Spleen (tissue), 11 donors: ENCODE measurements around the gene CAMTA1. TPM values are rescaled to one million over a fixed set of nuclear protein-coding genes. Genes with fewer than 3 reads are reported as not detected.

Experiments used
- DNase-seq: peaks from one replicate; pipeline ENCODE4 v3.0.0-alpha.2; 2020
- H3K27ac ChIP-seq, 8 donors: fragments of 200-600 bp; sonication (generic) in 7 of 8; 1 replicate in 4 of 8; 2 replicates in 4 of 8; pipeline versions ENCODE4 v1.5.0 to v1.8.0; 2016 to 2021; ENCODE audit warnings: inconsistent platforms in 4 of 8, mild to moderate bottlenecking in 4 of 8, moderate library complexity in 1 of 8
- H3K27me3 ChIP-seq, 7 donors: fragments of 200-600 bp; sonication (generic) in 6 of 7; replicated peaks in 1 of 7; 1 replicate in 4 of 7; 2 replicates in 3 of 7; pipeline versions ENCODE4 v1.5.0 to v1.8.0; 2016 to 2021; ENCODE audit warnings: inconsistent platforms in 3 of 7, mild to moderate bottlenecking in 1 of 7
- H3K36me3 ChIP-seq, 6 donors: fragments of 200-600 bp; sonication (generic) in 5 of 6; 1 replicate in 4 of 6; 2 replicates in 2 of 6; pipeline versions ENCODE4 v1.5.0 to v1.8.0; 2016 to 2021; ENCODE audit warnings: inconsistent platforms in 2 of 6
- H3K4me1 ChIP-seq, 6 donors: fragments of 200-600 bp; sonication (generic) in 5 of 6; 1 replicate in 3 of 6; 2 replicates in 3 of 6; pipeline versions ENCODE4 v1.5.0 to v1.8.0; 2016 to 2021; ENCODE audit warnings: inconsistent platforms in 3 of 6
- H3K4me3 ChIP-seq, 8 donors: fragments of 200-600 bp; sonication (generic) in 7 of 8; 1 replicate in 4 of 8; 2 replicates in 4 of 8; pipeline versions ENCODE4 v1.5.0 to v1.8.0; 2016 to 2021; ENCODE audit warnings: inconsistent platforms in 4 of 8, mild to moderate bottlenecking in 4 of 8, moderate library complexity in 2 of 8
- H3K9me3 ChIP-seq, 8 donors: fragments of 200-600 bp; sonication (generic) in 7 of 8; 1 replicate in 4 of 8; 2 replicates in 4 of 8; pipeline versions ENCODE4 v1.5.0 to v1.8.0; 2016 to 2021; ENCODE audit warnings: inconsistent platforms in 4 of 8
- POLR2A ChIP-seq, 3 donors: fragments of 450-650 bp; IDR thresholded peaks; one replicate each; pipeline ENCODE4 v1.5.1; 2017; ENCODE audit warnings: antibody characterized with exemption in 3 of 3, mild to moderate bottlenecking in 1 of 3
- POLR2AphosphoS5 ChIP-seq, 3 donors: sonication (generic); formaldehyde crosslinking; IDR thresholded peaks; one replicate each; pipeline ENCODE4 v1.5.1; 2017; ENCODE audit warnings: antibody characterized with exemption in 3 of 3
- WGBS, 5 donors: extraction: QIAGEN DNeasy Blood & Tissue Kit in 3 of 5; methylation state at CpG; one replicate each; pipeline versions ENCODE4 v1.1.5 to v1.1.7; 2013 to 2018; 5-methylcytosine and 5-hydroxymethylcytosine counted together
- intact Hi-C: fragments of 100-400 bp; cut with DNase I; formaldehyde crosslinking; loops from one replicate; pipeline ENCODE4 v1.15.0; 2023; ENCODE audit warnings: low total_unique reads
- polyA plus RNA-seq, 3 donors: library from polyadenylated mRNA; stranded (reverse); fragments of 200-250 nt; gene quantifications; one replicate each; pipeline ENCODE4 v1.2.1, GENCODE V29; 2013
- total RNA-seq, 7 donors: library from RNA; depleted of rRNA in 3 of 7; stranded (reverse); fragments of >200 nt in 3 of 7; fragmentation: NEBNext Ultra II Directional in 4 of 7; extraction: Animal tissue kit (Norgen Biotek cat#: 25700) in 4 of 7; gene quantifications; one replicate each; pipeline versions ENCODE4 v1.1.0 to v1.2.1, GENCODE V29; 2016 to 2021
- TF ChIP-seq, protein P1 (sequence below), 11 experiments: fragments of 200-600 bp in 7 of 11; fragments of 450-650 bp in 4 of 11; sonication (generic) in 4 of 11; IDR thresholded peaks in 8 of 11; conservative IDR thresholded peaks in 3 of 11; 1 replicate in 7 of 11; 2 replicates in 4 of 11; pipeline versions ENCODE4 v1.4.0 to v1.8.0; 2016 to 2021; ENCODE audit warnings: antibody characterized with exemption in 11 of 11, inconsistent platforms in 4 of 11, mild to moderate bottlenecking in 1 of 11
- donor health status: healthy with polysubstance abuse.
- donor health status: DM: no; HTN: no; CAD: no; lungs with moderate emphysema.
- donor health status: DM: no; HTN: no; CAD: no.
- donor health status: Bipolar disorder and iron deficiency.
- donor health status: healthy.
- donor health status: DM: no; HTN: no; CAD: no.
- donor health status: DM: yes; HTN: yes; CAD: no.

CAMTA1 gene
- total and polyA plus RNA-seq, 10 donors: 53.0 to 106 (median 77.3) TPM

DNA sequence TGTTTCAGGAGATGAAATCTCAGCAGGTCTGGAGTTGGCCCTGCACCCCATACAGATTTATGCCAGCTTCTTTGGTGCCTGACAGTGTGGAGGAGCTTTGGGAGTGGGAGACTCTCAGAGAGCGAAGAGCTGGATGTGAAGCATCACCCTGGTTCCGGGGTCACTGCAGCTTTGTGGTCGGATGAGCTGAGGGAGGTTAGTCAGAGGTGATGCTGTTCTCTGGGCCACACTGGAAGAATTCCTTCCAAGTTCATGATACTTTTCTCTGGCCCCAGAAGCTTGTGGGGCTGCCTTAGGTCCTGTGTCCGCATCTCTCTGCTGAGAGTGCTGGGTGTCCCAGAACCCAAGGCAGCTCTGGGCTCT lies 467.8 kb downstream of the CAMTA1 start:
- Histone ChIP-seq H3K27ac (no peak overlapping the region), H3K27me3 (peaks cover 0 to 22% (median 0%) of the 10 kb centered on the region in 7 donors), H3K9me3 (no peaks in the 10 kb centered on the region), H3K4me1 (no peaks in the 10 kb centered on the region), H3K4me3 (no peak overlapping the region), H3K36me3 (no peaks in the 10 kb centered on the region)
- DNase-seq: no peak
- intact Hi-C loops: no loop called here
- no peak for TF ChIP-seq POLR2A (IDR thresholded peaks at IDR 0.05)
- no peak for TF ChIP-seq POLR2AphosphoS5 (IDR thresholded peaks at IDR 0.05)
- TF ChIP-seq, protein P1, sequence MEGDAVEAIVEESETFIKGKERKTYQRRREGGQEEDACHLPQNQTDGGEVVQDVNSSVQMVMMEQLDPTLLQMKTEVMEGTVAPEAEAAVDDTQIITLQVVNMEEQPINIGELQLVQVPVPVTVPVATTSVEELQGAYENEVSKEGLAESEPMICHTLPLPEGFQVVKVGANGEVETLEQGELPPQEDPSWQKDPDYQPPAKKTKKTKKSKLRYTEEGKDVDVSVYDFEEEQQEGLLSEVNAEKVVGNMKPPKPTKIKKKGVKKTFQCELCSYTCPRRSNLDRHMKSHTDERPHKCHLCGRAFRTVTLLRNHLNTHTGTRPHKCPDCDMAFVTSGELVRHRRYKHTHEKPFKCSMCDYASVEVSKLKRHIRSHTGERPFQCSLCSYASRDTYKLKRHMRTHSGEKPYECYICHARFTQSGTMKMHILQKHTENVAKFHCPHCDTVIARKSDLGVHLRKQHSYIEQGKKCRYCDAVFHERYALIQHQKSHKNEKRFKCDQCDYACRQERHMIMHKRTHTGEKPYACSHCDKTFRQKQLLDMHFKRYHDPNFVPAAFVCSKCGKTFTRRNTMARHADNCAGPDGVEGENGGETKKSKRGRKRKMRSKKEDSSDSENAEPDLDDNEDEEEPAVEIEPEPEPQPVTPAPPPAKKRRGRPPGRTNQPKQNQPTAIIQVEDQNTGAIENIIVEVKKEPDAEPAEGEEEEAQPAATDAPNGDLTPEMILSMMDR (IDR thresholded peaks at IDR 0.05 in 8 of 11, conservative IDR thresholded peaks at IDR 0.05 in 3 of 11): no peak
- WGBS, 5 donors: 88 to 96% (median 91%) methylated on average over 4 of the region's 4 CpGs

DNA sequence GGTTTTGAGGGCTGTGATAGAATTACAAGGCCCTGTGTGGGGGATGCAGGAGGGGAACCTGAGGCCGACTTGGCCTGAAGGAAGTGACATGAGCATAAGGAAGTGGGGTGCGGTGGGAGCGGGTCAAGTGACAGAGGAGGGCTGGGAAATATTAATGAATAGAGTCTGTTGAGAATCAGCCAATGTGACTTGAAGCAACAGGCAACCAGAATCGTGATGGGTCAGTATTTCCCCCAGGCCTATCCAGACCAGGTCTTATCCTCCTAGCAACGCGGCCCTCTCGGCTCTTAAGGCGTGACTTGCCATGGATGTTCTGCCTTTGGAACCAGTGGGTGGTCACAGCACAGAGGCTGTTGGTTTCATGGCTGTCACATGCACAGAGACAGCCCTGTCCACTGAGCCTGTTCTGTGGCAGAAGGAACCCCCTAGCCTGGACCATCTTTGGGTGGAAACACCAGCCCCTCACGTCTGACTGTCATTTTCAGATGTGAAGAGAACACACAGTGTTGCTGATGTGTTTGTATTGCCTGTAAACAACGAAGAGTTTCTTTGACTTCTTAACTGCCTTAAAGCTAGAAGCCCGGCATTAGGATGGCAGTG lies 468.8 kb downstream of the CAMTA1 start:
- TF ChIP-seq POLR2AphosphoS5 (IDR thresholded peaks at IDR 0.05): no peak
- TF ChIP-seq POLR2A (IDR thresholded peaks at IDR 0.05): no peak
- TF ChIP-seq, protein P1 (IDR thresholded peaks at IDR 0.05 in 8 of 11, conservative IDR thresholded peaks at IDR 0.05 in 3 of 11): no peak
- intact Hi-C loops: no loop called here
- no peaks in the 10 kb centered on the region for H3K9me3 ChIP-seq
- 79 to 87% (median 85%) methylated on average over 11 of the region's 11 CpGs for WGBS, 5 donors
- DNase-seq: no peak
- H3K4me1 ChIP-seq: no peaks in the 10 kb centered on the region
- H3K27ac ChIP-seq: no peak overlapping the region
- peaks cover 0 to 14% (median 0%) of the 10 kb centered on the region in 7 donors for H3K27me3 ChIP-seq
- no peak overlapping the region for H3K4me3 ChIP-seq
- no peaks in the 10 kb centered on the region for H3K36me3 ChIP-seq

DNA sequence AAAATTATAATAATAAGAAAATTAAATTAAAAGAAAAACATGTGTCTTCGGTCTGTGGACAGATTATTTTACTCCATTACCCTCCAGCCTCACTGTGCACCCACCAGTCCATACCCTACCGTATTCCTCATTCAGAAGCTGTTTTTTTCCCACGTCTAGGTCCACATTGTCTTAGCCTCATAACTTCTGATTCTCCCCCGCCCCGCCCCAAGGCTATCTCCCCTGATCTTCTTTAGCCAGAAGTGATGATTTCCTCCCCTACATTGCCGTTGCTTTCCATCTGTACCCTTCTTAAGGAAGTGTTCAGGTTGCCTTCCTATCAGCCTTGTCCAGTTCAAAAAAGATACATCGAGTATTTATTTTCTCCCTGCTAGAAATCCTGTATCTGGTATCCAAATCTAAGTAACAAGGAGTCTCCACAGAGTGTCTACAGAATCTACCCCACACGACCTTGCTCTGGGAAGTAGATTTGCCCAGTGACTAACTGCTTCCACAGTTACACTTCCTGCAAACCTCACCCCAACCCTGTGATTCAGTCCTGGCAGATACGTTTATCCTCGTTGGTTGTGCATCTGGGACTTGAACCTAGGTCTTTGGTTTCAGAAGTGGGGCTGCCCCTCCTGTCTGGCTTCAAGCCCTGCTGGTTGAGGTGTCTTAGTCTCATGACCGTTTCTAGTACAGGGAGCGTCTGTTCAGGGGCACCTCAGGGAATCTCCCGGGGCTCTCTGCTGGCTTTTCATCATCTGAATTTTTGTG lies 470.2 kb downstream of the CAMTA1 start:
- TF ChIP-seq POLR2AphosphoS5 (IDR thresholded peaks at IDR 0.05) (no peak), POLR2A (IDR thresholded peaks at IDR 0.05) (no peak)
- H3K27me3 ChIP-seq: peaks cover 0 to 14% (median 0%) of the 10 kb centered on the region in 7 donors
- DNase-seq: no peak
- no peaks in the 10 kb centered on the region for H3K4me1 ChIP-seq
- 64 to 74% (median 69%) methylated on average over 13 of the region's 13 CpGs for WGBS, 5 donors
- no peaks in the 10 kb centered on the region for H3K9me3 ChIP-seq
- H3K27ac ChIP-seq: no peak overlapping the region
- no peaks in the 10 kb centered on the region for H3K36me3 ChIP-seq
- intact Hi-C loops: no loop called here
- H3K4me3 ChIP-seq: no peak overlapping the region

DNA sequence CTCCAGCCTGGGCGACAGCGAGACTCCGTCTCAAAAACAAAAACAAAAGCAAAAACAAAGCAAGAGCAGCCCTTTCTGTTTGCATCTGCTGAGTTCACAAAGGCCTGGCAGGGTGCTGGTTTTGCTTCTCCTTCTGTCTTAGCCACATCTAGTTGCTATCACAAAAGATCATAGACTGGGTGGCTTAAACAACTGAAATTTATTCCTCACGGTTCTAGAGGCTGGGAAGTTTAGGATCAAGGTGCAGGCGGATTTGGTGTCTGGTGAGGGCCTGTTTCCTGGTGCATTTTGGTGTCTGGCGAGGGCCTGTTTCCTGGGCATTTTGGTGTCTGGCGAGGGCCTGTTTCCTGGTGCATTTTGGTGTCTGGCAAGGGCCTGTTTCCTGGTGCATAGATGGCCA lies 471.3 kb downstream of the CAMTA1 start:
- DNase-seq: no peak
- Histone ChIP-seq H3K4me1 (no peaks in the 10 kb centered on the region), H3K36me3 (no peaks in the 10 kb centered on the region), H3K4me3 (no peak overlapping the region), H3K27me3 (peaks cover 0 to 10% (median 0%) of the 10 kb centered on the region in 7 donors), H3K9me3 (no peaks in the 10 kb centered on the region), H3K27ac (no peak overlapping the region)
- intact Hi-C loops: no loop called here
- 82 to 89% (median 86%) methylated on average over 7 of the region's 7 CpGs for WGBS, 5 donors
- TF ChIP-seq POLR2AphosphoS5 (IDR thresholded peaks at IDR 0.05): no peak
- TF ChIP-seq, protein P1 (IDR thresholded peaks at IDR 0.05 in 8 of 11, conservative IDR thresholded peaks at IDR 0.05 in 3 of 11): no peak
- TF ChIP-seq POLR2A (IDR thresholded peaks at IDR 0.05): no peak
